Measurements from ENCODE around the gene HMCN1.

The HMCN1 gene

GRCh38 chr1:185808631-185809030 lies 74.4 kb downstream of the HMCN1 start:
- no peak for DNase-seq

GRCh38 chr1:185811073-185811709 lies 77.0 kb downstream of the HMCN1 start:
- no peak for DNase-seq

GRCh38 chr1:185812934-185813333 lies 78.7 kb downstream of the HMCN1 start:
- no peak for DNase-seq

DNA sequence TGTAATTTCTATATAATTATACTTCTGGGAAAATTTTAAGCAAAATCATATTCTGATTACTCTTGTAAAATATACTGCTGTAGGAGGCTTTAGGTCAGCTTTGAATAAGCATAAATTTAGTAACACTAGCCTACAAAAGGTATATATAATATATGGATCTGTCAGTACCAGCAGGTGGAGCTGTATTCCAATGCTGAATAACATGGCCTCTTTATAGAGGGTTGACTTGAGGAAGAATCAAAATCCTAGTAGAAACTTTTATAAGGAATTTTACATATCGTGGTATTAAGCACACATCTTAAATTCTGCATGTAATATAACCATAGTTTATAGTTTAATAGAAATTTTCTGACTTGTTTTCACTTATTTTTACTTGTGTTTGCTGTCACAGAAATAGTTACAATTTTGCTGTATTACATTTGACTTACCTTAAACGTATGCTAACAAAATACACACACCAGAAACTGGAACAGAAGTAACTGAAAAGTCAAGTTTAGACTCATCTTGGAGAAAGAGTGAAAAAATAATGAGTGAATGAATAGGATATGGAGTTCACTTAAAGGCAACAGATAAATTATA lies 79.3 kb downstream of the HMCN1 start:
- no peak for DNase-seq

DNA sequence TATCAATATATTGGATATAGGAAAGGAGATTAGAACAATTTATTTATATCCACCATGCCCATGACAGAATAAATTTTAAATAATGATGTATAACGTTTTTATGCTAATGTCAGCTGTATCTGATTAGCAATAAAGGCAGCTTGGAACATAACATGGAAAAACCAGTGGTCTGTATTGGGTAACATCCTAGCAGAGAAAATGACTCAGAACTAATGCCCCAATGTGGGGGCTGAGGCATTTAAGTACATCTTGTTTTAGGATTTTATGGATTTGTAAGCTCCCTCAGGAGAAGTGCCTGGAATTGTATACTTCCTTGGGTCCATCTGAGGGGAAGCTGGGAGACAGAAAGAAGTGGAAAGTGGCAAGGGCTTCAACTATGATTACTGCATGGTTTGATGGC lies 82.3 kb downstream of the HMCN1 start:
- no peak for DNase-seq

DNA sequence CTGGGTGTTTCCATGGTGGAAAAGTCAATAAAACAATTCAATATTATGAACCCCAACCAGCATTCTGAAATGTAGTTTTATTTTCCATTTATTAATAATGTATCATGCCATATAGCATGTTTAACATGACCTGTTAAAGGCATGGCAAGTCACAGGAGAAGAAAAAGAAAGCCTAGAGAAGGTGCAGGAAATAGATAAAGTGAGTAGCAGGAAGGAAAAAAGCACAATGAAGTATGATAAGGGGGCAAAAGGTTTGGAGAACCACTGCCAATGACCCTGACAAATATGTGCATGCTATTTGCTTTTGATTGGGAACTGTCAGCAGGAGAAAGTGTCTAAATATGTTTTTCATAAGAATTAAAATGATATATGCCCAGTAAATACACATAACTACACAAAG lies 85.6 kb downstream of the HMCN1 start:
- DNase-seq: no peak

- no peak for DNase-seq
These were observed 87.6 kb downstream of the HMCN1 start for GRCh38 chr1:185821612-185822385.

DNA sequence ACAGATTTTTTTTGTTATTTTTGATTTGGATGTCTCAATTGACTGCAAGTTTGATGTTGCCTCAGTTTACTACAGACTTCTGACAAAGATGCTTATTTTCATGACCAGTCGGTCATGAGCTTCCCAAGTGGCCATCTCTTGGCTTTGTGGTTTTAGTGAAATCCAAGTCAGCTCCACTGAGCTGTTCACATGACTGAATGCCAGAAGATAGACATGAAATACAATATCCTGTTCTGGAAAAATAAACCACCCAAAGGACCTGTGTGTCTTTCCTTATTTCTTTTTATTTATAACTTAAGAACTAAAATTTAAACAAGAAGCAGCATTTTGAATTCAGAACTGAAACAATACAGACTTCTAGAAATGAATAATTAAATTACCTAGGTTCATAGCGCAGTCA lies 89.3 kb downstream of the HMCN1 start:
- no peak for DNase-seq

- DNase-seq: no peak
These were observed 89.9 kb downstream of the HMCN1 start for GRCh38 chr1:185824106-185824505.

DNA sequence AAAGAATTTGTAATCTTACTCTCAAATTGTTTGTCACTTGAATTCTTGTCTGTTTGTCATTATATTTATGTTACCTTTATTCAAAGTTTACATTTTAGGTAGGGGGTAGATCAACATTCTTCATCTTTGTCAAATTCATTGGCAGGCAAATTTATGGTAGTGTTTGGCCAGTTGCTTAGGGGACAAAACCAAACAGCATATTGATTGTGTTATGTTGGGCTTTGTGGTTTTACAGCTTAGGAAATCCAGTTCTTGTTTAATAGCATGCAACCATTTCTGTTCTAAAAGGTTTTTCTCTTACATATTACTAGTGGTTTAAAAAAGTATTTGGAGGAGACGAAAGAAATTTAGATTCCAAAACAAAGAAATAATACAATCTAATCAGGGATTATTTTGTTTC lies 91.4 kb downstream of the HMCN1 start:
- DNase-seq: no peak

- DNase-seq: no peak
These were observed 100.2 kb downstream of the HMCN1 start for GRCh38 chr1:185834371-185834905.

GRCh38 chr1:185835191-185835590 lies 101.0 kb downstream of the HMCN1 start:
- no peak for DNase-seq

GRCh38 chr1:185837711-185838110 lies 103.5 kb downstream of the HMCN1 start:
- no peak for DNase-seq

DNA sequence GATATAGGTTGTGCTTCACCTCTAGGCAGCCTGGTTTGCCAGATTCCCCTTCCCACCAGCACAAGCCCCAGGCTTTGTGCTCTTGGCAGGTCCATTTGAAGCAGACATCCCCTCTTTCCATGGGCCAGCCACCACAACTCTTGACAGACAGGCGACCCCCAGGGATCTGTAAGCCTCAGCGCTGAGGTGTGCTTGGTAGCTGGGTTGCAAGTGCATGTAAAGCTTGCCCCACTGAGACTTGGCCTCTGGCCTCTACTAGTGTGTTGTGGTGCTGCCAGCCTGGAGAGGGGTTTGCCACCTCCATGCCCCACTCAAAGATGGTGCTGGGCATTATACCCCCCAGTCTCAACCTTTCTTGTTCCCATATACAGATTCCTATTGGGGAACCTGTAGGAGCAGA lies 103.9 kb downstream of the HMCN1 start:
- DNase-seq: no peak

DNA sequence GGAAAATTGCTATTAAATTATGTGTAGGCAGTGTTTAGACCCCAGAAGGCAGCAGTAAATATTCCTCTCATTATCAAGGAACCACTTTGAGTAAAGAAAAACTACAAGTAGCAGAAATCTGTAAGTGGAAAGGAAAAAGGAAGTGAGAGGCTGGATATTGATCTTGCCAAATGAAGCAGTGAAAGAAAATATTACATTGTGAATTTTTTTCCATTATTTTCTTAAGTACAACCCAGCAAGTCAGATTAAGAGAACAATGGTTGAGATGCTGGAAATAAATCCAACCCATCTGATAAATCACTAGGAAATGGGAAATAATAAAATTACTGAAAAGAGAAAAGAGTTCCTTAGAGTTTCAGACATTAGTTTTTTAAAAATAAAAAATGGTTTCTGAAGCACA lies 106.7 kb downstream of the HMCN1 start:
- no peak for DNase-seq

DNA sequence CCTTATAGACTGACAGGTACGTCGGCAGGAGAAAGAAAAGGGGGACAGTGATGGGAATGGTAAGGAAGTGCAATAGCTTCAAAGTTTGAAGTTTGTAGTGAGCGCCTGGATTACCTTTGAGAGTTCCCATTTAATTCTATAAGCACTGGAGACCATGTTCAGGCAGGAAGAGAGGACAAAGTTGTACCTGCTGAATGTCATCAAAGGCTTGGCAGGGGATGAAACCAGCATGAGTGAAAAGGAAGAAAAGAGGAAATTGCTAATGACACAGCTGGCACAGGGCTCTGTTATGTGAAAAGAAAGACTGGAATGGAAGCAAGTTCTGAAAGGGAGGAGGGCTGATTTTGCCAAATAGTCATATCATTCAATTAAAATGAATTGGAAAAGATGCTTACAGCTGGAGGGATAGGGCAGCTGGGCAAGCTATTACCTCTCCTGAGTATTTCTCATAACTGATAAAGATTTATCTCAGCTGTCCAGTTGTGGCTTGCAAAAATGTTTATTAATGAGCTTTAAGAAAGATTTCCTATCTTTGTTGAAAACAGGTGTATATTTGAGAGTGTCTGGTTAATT lies 109.2 kb downstream of the HMCN1 start:
- DNase-seq: no peak

DNA sequence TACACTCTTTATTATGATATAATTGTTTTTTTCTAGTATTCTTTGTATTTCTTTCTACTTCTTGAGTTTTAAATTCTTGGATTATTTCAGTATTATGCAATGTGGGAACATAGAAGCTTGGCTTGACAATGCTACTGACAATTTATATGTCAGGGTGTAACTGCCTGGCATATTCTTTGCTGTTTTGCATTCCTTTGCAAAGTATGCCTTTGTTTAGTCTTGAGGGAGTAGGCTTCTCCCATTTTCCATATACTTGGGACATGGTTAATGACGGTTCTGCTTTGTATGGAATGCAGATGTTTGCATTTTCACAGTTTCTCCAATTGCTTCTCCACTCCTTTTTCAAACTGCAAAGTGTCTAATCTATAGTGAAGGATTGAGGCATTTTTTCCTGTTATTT lies 109.8 kb downstream of the HMCN1 start:
- DNase-seq: no peak

DNA sequence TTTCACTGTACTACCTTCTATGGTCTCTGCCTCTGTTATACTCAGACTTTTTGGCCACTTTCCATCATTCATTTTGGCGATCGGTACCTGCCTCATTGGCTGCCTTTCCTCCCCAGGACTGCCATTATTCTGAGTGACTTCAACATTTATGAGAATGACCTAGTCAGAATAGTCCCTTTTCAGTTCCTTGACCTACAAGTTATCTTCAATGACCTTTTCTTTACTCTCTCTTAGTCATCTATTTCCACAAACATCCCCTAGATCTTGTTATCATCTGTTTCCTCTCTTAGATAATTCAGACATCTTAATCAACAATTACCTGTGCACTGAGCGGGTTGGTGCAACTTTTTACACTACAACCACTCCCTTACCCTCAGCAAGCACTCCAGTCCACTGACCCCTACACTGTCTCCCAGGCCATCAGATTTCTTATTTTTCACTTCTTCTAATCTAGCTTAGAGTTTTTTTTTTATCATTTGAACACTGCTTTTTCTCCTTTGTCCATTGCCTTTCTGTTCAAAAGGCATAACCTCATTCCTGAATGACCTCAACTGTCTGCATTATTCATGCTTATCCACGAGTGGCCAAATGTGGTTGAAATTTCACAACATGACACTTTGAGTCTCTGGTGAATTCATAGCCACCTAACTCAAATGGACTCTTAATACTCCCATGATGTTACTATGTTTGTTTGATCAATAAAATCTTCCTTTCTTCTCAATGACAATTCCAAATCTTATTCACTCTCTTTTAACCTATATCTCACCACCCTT lies 112.7 kb downstream of the HMCN1 start:
- no peak for DNase-seq

GRCh38 chr1:185849014-185849413 lies 114.8 kb downstream of the HMCN1 start:
- DNase-seq: no peak

GRCh38 chr1:185850366-185850765 lies 116.2 kb downstream of the HMCN1 start:
- no peak for DNase-seq

GRCh38 chr1:185853739-185854138 lies 119.5 kb downstream of the HMCN1 start:
- no peak for DNase-seq

DNA sequence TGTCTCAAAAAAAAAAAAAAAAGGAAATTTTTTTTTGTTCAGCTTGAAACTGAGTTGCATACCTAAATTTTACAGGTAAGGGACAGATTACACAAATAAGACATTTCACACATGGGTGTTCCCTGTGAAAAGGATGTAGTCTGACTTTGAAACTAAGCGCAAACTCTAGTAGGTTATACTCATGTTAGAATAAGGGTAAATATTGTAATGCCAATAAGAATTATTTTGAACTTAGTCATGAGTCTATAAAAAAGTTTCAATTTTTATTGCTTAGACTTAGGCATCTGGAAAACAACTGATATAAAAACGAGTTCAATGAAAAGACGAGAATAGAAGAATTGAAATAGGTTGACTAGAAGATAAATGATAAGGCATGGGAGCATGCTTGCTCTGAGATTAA lies 122.3 kb downstream of the HMCN1 start:
- DNase-seq: no peak

DNA sequence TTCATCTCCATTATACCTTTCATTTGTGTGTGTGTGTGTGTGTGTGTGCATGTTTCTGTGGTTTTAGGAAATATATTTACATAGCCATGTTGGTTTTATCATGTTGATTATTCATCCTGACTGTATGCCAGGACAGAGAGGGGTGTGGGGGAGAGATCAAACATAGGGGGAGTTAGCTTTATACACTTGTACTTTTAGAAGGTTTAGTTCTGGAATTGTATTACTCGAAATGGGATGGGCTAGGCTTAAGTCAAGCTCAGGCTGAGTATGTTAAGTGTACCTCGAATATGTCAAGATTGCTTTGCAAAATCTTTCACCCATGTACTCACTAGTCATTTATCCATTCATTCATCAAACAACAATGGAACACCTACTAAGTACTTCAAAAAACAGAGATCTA lies 123.3 kb downstream of the HMCN1 start:
- no peak for DNase-seq
